GM23248 (cell line): ENCODE results near the gene RPS16.

Experiments
- EZH2 ChIP-seq: fragments of 200-600 bp; sonication (generic); IDR thresholded peaks from 2 replicates; pipeline ENCODE4 v1.6.1; 2018; ENCODE audit warnings: antibody characterized with exemption, mild to moderate bottlenecking; ENCODE audit not compliant: insufficient read depth, poor library complexity, severe bottlenecking
- EZH2phosphoT487 ChIP-seq: fragments of 200-600 bp; sonication (generic); IDR thresholded peaks from 2 replicates; pipeline ENCODE4 v1.6.1; 2018; ENCODE audit warnings: antibody characterized with exemption, moderate library complexity, mild to moderate bottlenecking, low read depth; ENCODE audit not compliant: insufficient read depth

- TF ChIP-seq EZH2phosphoT487 (no peak), EZH2 (no peak)
Observed at GRCh38 chr19:39409208-39410016, 26.3 kb downstream of the RPS16 start.
